HG02840 (cell line): ENCODE data around the gene CFAP61.
"Not testable (repeated sequence)": the region's sequence is repeated elsewhere in the genome, so short reads cannot be mapped to it uniquely, and the experiment has no call there.

Experiments used
- ATAC-seq: cut with Tn5 transposase; IDR thresholded peaks from one replicate; pipeline ENCODE4 v1.9.1; 2021; ENCODE audit warnings: mild to moderate bottlenecking, moderate library complexity, moderate number of reproducible peaks; ENCODE audit not compliant: unreplicated experiment, low FRiP score

Gene CFAP61

DNA sequence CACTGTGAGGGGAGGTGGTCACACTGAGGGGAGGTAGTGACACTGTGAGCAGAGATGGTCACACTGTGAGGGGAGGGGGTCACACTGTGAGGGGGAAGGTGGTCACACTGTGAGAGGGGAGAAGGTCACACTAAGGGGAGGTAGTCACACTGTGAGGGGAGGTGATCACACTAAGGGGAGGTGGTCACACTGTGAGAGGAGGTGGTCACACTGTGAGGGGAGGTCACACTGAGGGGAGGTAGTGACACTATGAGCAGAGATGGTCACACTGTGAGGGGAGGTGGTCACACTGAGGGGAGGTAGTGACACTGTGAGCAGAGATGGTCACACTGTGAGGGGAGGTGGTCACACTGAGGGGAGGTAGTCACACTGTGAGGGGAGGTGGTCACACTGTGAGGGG lies 303.2 kb downstream of the CFAP61 start:
- ATAC-seq: not testable (repeated sequence)

DNA sequence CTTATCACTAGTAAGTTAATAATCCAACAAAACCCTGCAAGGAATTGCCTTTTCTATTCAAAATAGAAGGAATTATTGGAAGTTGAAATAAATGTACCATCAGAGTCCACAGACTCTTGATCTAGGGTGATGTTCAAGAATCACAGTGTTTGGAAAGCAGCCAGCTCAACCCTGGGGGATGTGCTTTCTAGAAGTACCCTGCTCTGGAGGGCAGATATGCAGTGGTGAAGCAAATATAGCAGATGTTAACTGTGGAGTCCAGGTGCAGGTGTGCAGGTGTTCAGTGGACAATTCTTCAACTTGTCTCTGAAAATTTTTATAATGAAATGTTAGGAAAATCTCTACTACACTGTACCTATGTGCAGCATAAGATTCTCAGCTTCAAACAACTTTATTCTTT lies 306.5 kb downstream of the CFAP61 start:
- ATAC-seq: no peak

DNA sequence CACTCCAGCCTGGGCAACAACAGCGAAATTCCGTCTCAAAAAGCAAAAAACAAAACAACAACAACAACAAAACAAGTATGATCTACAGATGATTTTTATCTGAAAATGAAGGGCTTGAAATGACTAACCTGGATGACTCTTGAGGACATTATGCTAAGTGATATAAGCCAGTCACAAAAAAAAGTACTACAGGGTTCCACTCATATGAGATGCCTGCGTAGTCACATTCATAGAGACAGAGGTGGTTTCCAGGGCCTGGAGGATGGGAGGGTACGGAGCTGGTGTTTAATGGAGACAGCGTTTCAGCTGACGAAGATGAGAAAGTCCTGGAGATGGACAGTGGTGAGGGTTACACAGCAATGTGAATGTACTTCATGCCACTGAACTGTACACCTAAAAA lies 307.3 kb downstream of the CFAP61 start:
- no peak for ATAC-seq

DNA sequence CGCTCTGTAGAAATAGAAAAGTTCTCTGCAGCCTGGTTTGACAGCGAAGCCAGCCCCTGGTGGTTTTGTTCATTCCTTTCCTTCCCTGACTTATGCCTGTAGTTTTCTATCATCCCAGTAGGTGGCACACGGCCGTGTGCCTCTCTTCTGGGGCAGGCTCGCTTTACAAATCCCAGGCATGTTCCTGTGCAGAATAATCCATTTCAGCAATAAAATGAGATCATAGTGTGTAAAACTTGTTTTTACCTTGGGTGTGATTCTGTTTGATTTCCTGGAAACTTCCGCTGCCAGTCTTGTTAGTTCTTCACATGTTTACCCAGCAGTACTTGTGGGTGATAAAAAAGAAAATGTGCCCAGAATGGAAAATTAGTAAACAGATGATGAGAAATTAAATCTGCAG lies 308.1 kb downstream of the CFAP61 start:
- no peak for ATAC-seq

DNA sequence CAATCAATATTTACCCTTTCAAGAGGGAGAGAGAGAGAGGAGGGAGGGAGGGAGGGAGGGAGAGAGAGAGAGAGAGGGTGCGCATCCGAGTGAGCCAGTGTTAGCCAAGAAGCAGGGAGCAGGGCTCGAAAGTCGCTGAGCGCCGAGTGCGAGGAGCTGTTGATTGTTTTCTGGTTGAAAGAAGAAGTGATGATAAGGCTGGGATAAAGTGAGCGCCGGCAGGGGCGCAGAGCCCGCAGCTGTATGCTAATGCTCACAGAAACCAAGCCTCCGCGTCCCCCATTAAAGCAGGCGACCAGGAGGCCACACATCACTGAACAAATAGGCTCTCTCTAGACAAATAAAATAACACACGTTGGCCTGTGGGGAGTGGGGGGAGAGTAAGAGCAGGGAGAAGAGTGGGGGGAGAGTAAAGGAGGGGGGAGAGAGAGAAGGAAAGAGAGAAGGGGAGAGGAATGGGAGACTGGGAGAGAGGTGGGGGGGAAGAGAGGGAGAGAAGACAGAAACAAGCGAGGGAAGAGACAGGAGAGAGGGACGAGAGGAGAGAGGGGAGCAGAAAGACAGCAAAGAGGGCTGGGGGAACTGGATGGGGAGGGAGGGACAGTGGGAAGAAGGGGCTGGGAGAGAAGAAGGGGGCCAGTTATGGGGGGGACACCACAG lies 310.6 kb downstream of the CFAP61 start:
- ATAC-seq: no peak

DNA sequence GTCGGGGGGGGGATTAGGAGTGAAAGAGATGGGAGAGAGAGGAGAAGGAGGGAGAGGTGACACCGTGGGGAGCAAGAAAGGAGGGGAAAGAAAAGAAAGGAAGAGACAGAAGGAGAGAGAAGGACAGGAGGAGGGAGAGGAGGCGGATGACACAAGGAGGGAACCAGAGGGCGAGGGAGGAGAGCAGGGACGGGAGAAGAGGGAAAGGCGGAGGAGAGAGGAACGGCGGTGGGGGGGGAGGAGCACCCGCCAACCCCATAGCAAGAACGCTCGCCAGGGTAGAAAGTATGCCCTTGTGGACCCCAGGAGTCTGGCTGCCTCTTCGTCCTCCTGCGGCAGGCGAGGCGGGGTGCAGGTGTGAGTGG lies 311.1 kb downstream of the CFAP61 start:
- ATAC-seq: no peak

DNA sequence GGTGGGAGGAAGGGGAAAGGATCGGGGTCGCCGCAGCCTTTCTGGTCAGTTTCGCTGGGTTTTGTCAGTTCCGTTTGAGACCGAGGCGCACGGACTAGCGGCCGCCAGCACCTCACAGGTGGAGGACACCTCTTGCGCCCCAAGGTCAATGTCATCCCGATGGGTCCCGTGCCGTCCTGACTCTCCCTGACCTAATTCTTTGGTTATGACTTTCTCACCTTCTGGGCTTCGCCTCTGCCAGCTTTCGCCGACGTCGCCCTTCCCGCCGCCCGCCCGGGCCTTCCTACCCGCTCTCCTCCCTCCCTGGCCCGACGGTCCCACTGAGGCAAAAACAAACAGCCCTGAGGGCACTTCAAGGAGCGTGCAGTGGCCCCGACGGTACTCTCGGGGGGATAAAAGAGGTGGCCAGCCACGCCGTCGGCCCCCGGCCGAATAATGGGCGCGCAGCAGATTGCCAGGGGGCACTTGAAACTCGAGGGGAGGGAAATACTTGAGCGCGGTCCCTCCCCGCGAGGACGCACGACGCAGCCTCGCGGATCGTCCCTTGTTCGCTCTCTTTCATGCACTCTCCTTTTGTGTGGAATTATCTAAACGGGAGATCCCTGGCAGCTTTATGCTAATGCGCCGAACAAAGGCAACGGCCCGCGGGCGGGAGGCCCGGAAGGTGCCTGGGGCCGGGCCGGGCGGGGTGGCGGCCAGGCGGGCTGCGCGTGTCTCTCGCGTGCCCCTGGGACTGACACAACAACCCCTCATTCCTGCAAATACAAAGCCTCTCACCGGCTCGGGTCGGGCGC lies 311.7 kb downstream of the CFAP61 start:
- ATAC-seq: no peak

DNA sequence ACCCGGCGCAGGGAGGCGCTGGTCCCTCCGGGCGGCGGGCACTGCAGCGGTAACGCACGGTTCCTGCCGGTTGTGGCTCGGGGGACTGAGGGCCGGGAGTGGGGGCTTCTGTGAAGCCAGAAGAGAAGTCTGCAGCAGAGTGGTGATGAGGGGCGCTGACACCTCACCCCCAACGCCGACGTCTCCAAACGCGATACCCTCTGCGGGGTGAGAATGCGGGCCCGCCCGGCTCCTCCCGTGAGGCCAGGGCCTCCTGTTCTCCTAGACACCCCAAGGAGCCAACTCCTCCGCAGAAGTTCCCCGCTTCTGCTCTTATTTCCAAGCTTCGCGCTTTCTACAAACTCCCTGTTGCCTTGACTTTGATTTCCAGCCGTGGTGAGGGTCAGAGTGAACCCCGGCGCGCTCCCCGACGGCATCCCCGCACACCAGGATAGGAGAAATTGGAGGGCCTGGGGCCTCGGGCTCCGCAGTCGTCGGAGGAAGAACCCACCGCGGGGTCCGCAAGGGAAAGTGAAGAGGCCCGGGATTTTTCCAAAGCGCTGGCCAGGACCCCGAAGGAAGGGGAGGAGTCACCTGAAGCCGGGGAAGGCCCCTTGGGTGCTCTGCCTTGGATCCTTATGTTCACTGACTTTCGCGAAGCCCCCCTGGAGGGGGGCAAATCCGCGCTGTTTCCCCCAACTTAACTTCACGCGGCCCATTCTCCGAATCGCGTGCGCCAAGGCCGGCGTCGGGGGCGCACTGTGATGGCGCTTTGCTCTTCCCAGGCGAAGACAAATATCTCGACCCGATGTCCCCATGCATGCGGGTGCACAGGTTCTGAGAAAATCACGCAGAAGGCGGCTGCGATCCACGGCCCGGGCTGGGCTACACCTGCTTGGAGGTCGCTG lies 312.5 kb downstream of the CFAP61 start:
- ATAC-seq: no peak

DNA sequence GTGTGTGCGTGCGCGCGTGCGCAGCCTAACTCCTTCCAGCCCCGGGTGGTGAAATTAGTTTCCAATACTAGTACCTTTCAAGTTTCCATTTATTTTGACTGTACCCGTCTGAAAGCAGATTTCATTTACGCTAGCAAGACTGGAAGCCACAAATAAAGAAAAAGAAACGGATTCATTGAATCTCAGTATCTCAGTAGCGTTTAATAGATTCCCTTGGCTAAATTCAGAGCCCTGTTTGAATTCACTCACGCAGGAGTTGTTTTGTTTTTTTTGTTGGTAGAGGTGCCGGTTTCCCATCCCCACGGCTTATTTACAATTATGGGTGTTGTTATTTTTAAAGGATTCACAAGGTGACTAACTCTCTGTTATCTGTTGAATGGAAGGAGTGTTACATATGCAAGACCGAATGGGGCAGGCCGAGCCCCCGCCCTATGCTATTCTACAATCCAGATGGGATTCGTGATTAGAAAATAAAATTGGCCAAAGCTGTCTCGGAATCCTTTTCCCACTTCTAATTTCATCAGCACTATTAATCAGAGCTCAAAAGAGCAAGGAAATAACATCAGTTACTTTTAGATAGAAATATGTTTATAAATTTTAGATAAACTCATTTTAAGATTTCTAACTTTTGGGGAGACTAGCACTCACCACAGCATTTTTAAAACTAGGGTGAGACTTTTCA lies 313.3 kb downstream of the CFAP61 start:
- no peak for ATAC-seq

DNA sequence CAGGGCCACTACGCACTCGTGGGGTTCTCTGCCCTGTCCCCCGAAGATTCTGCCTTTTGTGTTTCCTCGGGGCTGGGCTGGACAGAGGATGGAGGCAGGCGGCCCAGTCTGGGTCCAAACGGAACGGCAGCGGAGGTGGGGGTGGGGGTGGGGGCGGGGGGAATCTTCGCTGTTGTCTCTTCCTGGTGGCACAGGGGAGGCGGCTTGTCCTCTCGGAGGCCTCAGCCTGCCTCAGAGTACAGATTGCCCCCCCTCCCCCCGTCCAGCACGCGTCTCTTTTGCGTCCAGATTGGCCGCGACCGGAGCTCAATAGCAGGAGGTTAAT lies 314.2 kb downstream of the CFAP61 start:
- no peak for ATAC-seq

DNA sequence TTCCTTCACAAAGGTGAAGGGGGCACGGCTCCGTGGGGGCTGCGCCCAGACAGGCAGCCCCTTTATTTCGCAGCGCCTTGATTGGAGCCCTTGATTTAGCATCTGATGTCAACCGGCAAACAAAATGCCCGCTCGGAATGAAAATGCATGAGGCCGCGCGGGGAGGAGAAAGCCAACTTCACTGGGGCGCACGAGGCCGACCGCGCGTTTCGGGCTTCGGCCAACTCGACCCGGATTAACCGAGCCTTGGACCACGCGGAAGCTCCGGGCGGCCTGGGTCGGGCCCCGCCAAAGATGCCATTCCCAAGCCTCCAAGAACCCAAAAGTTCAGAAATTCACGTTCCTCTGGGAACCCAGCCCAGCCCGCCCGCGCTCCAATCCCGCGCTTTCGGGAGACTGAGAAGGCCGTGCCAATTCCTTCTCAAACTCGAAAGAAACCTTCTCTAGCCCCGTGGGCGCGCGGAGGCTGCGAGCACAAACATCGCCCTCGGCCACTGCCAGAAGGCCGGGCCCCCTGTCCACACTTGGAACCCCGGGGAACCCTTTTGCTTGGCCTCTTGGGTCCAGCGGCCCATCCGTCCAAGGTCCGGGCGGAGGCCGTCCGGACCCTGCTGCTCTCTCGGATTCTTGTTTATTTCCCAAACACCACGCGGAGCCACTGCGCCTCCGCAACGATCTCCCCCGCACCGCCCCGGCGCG lies 314.7 kb downstream of the CFAP61 start:
- no peak for ATAC-seq

DNA sequence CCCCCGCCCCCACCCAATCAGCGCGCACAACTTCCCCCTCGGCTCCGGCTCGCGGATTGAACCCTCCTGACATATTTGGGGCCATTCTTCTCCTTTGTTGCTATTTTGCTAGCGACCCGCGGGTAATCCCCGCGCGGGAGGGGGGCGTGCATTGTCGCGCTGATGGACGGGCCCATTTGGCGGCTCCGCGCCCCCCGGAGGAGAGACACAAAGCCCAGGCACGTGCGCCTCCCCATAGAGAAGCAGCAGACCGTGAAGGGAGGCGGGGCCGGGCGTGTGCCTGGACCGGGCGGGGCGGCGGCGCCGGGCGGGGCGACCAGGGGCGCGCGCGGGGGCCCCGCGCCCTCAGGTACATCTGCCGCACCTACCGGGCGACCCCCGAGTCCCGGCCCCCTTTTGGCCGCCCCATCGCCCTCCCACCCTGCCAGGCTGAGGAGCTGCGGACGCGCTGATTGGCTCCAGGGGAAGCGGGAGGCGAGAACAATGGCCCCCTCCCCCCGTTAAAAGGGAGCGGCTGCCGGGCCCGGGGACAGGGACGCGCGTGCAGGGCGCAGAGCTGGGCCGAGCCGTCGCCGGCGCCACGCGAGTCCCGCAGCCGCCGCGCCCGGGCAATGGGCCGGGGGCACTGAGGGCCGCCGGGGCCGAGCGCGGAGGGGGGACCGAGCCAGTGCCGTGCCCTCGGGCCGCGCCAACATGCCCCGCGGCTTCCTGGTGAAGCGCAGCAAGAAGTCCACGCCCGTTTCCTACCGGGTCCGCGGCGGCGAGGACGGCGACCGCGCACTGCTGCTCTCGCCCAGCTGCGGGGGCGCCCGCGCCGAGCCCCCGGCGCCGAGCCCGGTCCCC lies 315.5 kb downstream of the CFAP61 start, which contains the start of gene INSM1:
Gene INSM1, plus strand, starts transcription at position 530 of the 843 bp plus-strand sequence. Its CDS starts 164 bp downstream, at position 694.
- no peak for ATAC-seq

DNA sequence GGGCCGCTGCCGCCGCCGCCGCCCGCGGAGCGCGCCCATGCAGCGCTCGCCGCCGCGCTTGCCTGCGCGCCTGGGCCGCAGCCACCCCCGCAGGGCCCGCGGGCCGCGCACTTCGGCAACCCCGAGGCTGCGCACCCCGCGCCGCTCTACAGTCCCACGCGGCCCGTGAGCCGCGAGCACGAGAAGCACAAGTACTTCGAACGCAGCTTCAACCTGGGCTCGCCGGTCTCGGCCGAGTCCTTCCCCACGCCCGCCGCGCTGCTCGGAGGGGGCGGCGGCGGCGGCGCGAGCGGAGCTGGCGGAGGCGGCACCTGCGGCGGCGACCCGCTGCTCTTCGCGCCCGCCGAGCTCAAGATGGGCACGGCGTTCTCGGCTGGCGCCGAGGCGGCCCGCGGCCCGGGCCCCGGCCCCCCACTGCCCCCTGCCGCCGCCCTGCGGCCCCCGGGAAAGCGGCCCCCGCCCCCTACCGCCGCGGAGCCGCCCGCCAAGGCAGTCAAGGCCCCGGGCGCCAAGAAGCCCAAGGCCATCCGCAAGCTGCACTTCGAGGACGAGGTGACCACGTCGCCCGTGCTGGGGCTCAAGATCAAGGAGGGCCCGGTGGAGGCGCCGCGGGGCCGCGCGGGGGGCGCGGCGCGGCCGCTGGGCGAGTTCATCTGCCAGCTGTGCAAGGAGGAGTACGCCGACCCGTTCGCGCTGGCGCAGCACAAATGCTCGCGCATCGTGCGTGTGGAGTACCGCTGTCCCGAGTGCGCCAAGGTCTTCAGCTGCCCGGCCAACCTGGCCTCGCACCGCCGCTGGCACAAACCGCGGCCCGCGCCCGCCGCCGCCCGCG lies 316.3 kb downstream of the CFAP61 start:
- ATAC-seq: no peak

DNA sequence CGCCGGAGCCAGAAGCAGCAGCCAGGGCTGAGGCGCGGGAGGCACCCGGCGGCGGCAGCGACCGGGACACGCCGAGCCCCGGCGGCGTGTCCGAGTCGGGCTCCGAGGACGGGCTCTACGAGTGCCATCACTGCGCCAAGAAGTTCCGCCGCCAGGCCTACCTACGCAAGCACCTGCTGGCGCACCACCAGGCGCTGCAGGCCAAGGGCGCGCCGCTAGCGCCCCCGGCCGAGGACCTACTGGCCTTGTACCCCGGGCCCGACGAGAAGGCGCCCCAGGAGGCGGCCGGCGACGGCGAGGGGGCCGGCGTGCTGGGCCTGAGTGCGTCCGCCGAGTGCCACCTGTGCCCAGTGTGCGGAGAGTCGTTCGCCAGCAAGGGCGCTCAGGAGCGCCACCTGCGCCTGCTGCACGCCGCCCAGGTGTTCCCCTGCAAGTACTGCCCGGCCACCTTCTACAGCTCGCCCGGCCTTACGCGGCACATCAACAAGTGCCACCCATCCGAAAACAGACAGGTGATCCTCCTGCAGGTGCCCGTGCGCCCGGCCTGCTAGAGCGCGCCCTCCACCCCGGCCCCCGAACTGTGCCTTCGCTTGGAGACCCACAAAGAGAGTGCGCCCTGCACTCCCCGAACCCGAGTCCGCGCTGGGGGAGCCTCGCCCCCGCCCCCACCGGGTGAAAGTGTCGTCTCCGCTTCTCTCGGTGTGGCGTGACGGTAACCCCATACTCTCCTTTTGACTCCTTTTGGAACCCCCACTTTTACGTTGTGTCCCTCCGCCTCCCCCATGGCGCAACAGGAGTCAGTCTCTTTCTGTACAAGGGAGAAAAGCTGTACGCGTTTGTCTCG lies 317.1 kb downstream of the CFAP61 start:
- ATAC-seq: no peak

DNA sequence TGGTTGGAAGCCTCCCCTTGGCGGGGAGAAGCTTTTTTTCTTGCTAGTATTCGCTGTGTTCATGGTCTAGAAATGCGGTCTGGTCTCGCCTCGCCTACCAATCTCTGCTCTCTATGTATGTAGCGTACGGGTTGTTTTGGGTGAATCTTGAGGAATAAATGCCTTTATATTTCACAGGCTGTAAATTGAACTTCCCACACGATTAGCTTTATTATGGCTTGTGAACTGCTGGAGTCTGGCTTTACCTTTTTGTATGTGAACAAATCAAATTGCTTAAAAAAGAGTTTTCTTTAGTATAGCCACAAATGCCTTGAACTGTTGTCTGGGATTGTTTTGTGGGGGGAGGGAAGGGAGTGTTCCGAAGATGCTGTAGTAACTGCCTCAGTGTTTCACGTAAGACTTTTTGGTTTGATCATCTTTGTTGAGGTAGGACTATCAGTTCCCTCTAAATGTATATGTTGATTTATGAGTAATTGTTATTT lies 317.8 kb downstream of the CFAP61 start:
- ATAC-seq: no peak

DNA sequence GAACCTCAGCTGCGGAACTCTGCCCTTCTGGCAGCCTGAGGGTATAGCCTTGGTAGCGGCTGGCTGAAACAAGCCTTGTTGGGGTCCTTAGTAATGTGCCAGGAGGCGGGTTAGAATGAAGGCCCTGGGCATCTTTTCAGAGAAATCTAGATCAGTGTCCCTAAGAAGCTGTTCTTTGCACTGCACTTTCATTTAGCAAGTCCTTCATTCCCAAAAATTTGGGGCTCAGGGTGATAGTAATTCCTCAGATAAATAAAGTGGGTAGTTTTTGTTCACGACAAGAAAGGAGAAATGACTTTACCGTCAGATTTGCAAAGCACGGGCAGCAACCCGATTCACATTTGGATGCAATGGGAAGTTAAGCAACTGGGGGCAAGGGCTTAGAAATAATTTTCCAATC lies 318.8 kb downstream of the CFAP61 start:
- no peak for ATAC-seq

DNA sequence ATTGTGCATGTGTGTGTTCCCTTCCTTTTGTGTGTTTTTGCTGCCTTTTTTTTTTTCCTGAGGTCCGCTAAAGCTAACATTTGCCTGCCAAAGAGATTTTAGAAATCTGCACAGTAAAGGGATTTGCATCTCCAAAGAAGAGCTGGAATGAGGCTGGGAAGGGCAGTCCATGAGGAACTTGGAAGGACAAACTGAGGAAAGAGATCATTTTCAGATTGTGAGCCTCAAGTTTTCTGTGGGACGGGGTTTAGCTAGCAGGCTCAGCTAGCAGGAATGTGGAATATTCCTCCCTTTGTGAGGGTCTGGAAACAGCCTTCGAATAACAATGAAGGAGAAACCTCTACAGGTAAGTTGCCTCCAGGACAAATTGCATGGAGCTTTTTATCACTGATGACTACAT lies 319.3 kb downstream of the CFAP61 start:
- ATAC-seq: no peak
